Liver (tissue), 9 donors: ENCODE measurements around the gene TFDP2. TPM values are rescaled to one million over a fixed set of nuclear protein-coding genes. Genes with fewer than 3 reads are reported as not detected.

Experiments
- DNase-seq: peaks from one replicate; pipeline ENCODE4 v3.0.0-alpha.2; 2017; ENCODE audit warnings: low spot score
- H3K27ac ChIP-seq, 2 donors: one replicate each; pipeline ENCODE4 v1.7.0; 2013; ENCODE audit warnings: inconsistent platforms in 2 of 2, low read length in 2 of 2, control low read depth in 1 of 2, low read depth in 1 of 2, mild to moderate bottlenecking in 1 of 2
- H3K27me3 ChIP-seq, 4 donors: one replicate each; pipeline versions ENCODE4 v1.6.1 to v1.7.0; 2013; ENCODE audit warnings: low read length in 3 of 4, inconsistent platforms in 1 of 4, mild to moderate bottlenecking in 1 of 4, moderate library complexity in 1 of 4; ENCODE audit not compliant: control insufficient read depth in 4 of 4, insufficient read depth in 4 of 4
- H3K36me3 ChIP-seq, 4 donors: one replicate each; pipeline versions ENCODE4 v1.6.1 to v1.7.0; 2013; ENCODE audit warnings: low read length in 3 of 4, mild to moderate bottlenecking in 3 of 4, low read depth in 1 of 4, moderate library complexity in 1 of 4; ENCODE audit not compliant: control insufficient read depth in 4 of 4, insufficient read depth in 3 of 4
- H3K4me1 ChIP-seq, 4 donors: one replicate each; pipeline versions ENCODE4 v1.6.1 to v1.7.0; 2013; ENCODE audit warnings: low read length in 3 of 4, mild to moderate bottlenecking in 3 of 4, moderate library complexity in 1 of 4; ENCODE audit not compliant: control insufficient read depth in 4 of 4, insufficient read depth in 4 of 4
- H3K4me3 ChIP-seq, 3 donors: one replicate each; pipeline versions ENCODE4 v1.6.1 to v1.7.0; 2013; ENCODE audit warnings: low read length in 3 of 3, control low read depth in 1 of 3, low read depth in 1 of 3, mild to moderate bottlenecking in 1 of 3
- H3K9ac ChIP-seq, 2 donors: one replicate each; pipeline ENCODE4 v1.7.0; 2013; ENCODE audit warnings: low read length in 2 of 2, mild to moderate bottlenecking in 2 of 2, moderate library complexity in 2 of 2, control low read depth in 1 of 2, low read depth in 1 of 2
- H3K9me3 ChIP-seq, 4 donors: one replicate each; pipeline versions ENCODE4 v1.6.1 to v1.7.0; 2013; ENCODE audit warnings: low read length in 3 of 4; ENCODE audit not compliant: control insufficient read depth in 4 of 4
- ATF3 ChIP-seq: IDR thresholded peaks from 2 replicates; pipeline ENCODE4 v1.6.1; 2016; ENCODE audit warnings: antibody characterized with exemption
- CTCF ChIP-seq: fragments of 150-350 bp; IDR thresholded peaks from 2 replicates; pipeline ENCODE4 v1.5.1; 2017; ENCODE audit warnings: improper control_type of control experiment, low read depth, low read length; ENCODE audit not compliant: missing input control
- EGR1 ChIP-seq, 2 donors: IDR thresholded peaks; 2 replicates each; pipeline ENCODE4 v1.6.1; 2016 to 2018; ENCODE audit warnings: antibody characterized with exemption in 2 of 2, low read depth in 2 of 2
- FOXA1 ChIP-seq: IDR thresholded peaks from 2 replicates; pipeline ENCODE4 v1.6.1; 2016; ENCODE audit warnings: antibody characterized with exemption
- HNF4A ChIP-seq, 2 donors: conservative IDR thresholded peaks; 2 replicates each; pipeline ENCODE4 v1.6.1; 2016; ENCODE audit warnings: antibody characterized with exemption in 2 of 2, mild to moderate bottlenecking in 2 of 2
- HNF4G ChIP-seq: IDR thresholded peaks from 2 replicates; pipeline ENCODE4 v1.6.1; 2016; ENCODE audit warnings: antibody characterized with exemption
- REST ChIP-seq: IDR thresholded peaks from 2 replicates; pipeline ENCODE4 v1.6.1; 2016; ENCODE audit warnings: antibody characterized with exemption, mild to moderate bottlenecking
- TAF1 ChIP-seq: conservative IDR thresholded peaks from 2 replicates; pipeline ENCODE4 v1.6.1; 2016; ENCODE audit warnings: antibody characterized with exemption, mild to moderate bottlenecking
- ZBTB33 ChIP-seq: IDR thresholded peaks from 2 replicates; pipeline ENCODE4 v1.6.1; 2016; ENCODE audit warnings: antibody characterized with exemption
- WGBS: extraction: QIAGEN DNeasy Blood & Tissue Kit; methylation state at CpG from one replicate; pipeline ENCODE4 v1.1.7; 2013; 5-methylcytosine and 5-hydroxymethylcytosine counted together
- polyA plus RNA-seq, 2 donors: library from polyadenylated mRNA; stranded (reverse) in 1 of 2; unstranded in 1 of 2; fragments of 200-250 nt in 1 of 2; fragments of >200 nt in 1 of 2; fragmentation: Nextera tagmentation in 1 of 2; extraction: Ambion mirVana in 1 of 2; gene quantifications; one replicate each; pipeline versions ENCODE4 v1.2.1 to v1.2.3, GENCODE V29; 2013 to 2015
- total RNA-seq, 2 donors: library from RNA; depleted of rRNA; stranded (reverse); fragments of >200 nt; gene quantifications; one replicate each; pipeline ENCODE4 v1.2.3, GENCODE V29; 2014
- donor health status: healthy.
- donor health status: healthy.
- donor health status: healthy.
- donor health status: healthy.
- donor health status: healthy.

The TFDP2 gene
- total and polyA plus RNA-seq, 4 donors: 8.0 to 52.0 (median 29.7) TPM

- TF ChIP-seq REST (no peak), HNF4A (conservative IDR thresholded peaks at IDR 0.05) (no peak)
Measured at GRCh38 chr3:142072816-142073215, 76.5 kb downstream of the TFDP2 start (continued).

GRCh38 chr3:142065932-142066331 lies 83.4 kb downstream of the TFDP2 start:
- Histone ChIP-seq H3K4me3 (no peak overlapping the region), H3K27ac (no peak overlapping the region), H3K27me3 (no peaks in the 10 kb centered on the region), H3K36me3 (peaks cover 0 to 2% (median 0%) of the 10 kb centered on the region in 4 donors), H3K9me3 (no peaks in the 10 kb centered on the region), H3K9ac (no peak overlapping the region), H3K4me1 (no peaks in the 10 kb centered on the region)
- TF ChIP-seq HNF4G: no peak
- no peak for TF ChIP-seq TAF1
- no peak for TF ChIP-seq FOXA1
- no peak for TF ChIP-seq CTCF
- TF ChIP-seq REST: no peak
- TF ChIP-seq EGR1 (IDR thresholded peaks at IDR 0.05; ENCODE audit: low read depth in 2 of 2): no peak
- no peak for TF ChIP-seq ATF3
- no peak for TF ChIP-seq ZBTB33
- DNase-seq: no peak
- 98% methylated on average over 1 of the region's 1 CpG for WGBS
